ENCODE measurements around the gene ADGRF3. TPM values are rescaled to one million over a fixed set of nuclear protein-coding genes. Genes with fewer than 3 reads are reported as not detected.

The ADGRF3 gene
- total RNA-seq, 1 donor from 2014 or later: not detected

DNA sequence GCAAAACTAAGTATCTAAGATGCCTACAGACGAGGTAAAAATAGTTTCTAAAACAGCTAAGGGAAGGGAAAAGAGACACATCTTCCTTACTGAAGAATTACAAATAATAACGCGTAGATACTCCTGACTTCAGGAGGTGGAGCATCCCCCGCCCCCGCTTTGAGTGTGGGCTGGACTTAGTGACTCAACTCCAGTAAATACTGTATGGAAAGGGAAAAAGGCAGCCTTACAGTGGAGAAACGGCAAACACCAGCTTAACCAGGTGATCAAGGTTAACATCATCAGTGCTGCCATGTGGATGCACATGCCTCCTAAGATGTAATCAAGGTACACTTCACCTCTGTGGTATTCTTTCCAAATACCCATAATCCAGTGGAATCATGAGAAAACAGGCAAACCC is 53.9 kb downstream of the ADGRF3 start:
- H3K27me3 ChIP-seq (ENCODE audit: control insufficient read depth in 3 of 3, insufficient read depth in 3 of 3, low read length in 3 of 3): no peaks in the 10 kb centered on the region
- H3K4me3 ChIP-seq (ENCODE audit: low read length in 3 of 3): no peak overlapping the region
- no peak overlapping the region for H3K27ac ChIP-seq (ENCODE audit: low read depth, low read length)
- H3K4me1 ChIP-seq (ENCODE audit: control insufficient read depth in 3 of 3, insufficient read depth in 3 of 3, low read length in 3 of 3): no peaks in the 10 kb centered on the region
- peaks cover 5 to 17% (median 10%) of the 10 kb centered on the region in 3 donors for H3K36me3 ChIP-seq (ENCODE audit: control insufficient read depth in 3 of 3, insufficient read depth in 3 of 3, low read length in 3 of 3)
- H3K9ac ChIP-seq (ENCODE audit: low read depth in 1 of 3, low read length in 3 of 3): no peak overlapping the region
- H3K9me3 ChIP-seq (ENCODE audit: control insufficient read depth in 3 of 3, low read length in 3 of 3): no peaks in the 10 kb centered on the region

DNA sequence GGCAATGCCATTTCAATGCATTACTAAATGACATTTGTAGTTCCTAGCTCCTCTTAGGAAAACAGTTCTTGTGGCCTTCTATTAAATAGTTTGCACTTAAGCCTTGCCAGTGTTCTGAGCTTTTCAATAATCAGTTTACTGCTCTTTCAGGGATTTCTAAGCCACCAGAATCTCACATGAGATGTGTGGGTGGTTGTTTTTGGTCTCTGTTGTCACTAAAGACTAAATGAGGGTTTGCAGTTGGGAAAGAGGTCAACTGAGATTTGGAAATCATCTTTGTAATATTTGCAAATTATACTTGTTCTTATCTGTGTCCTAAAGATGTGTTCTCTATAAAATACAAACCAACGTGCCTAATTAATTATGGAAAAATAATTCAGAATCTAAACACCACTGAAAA is 56.6 kb downstream of the ADGRF3 start:
- Histone ChIP-seq H3K27me3 (ENCODE audit: control insufficient read depth in 3 of 3, insufficient read depth in 3 of 3, low read length in 3 of 3) (no peaks in the 10 kb centered on the region), H3K4me1 (ENCODE audit: control insufficient read depth in 3 of 3, insufficient read depth in 3 of 3, low read length in 3 of 3) (no peaks in the 10 kb centered on the region), H3K36me3 (ENCODE audit: control insufficient read depth in 3 of 3, insufficient read depth in 3 of 3, low read length in 3 of 3) (peaks cover 14 to 32% (median 27%) of the 10 kb centered on the region in 3 donors), H3K9me3 (ENCODE audit: control insufficient read depth in 3 of 3, low read length in 3 of 3) (no peaks in the 10 kb centered on the region), H3K4me3 (ENCODE audit: low read length in 3 of 3) (no peak overlapping the region), H3K9ac (ENCODE audit: low read depth in 1 of 3, low read length in 3 of 3) (no peak overlapping the region), H3K27ac (ENCODE audit: low read depth, low read length) (no peak overlapping the region)

- Histone ChIP-seq H3K27me3 (ENCODE audit: control insufficient read depth in 3 of 3, insufficient read depth in 3 of 3, low read length in 3 of 3) (no peaks in the 10 kb centered on the region), H3K9me3 (ENCODE audit: control insufficient read depth in 3 of 3, low read length in 3 of 3) (no peaks in the 10 kb centered on the region), H3K4me1 (ENCODE audit: control insufficient read depth in 3 of 3, insufficient read depth in 3 of 3, low read length in 3 of 3) (no peaks in the 10 kb centered on the region), H3K36me3 (ENCODE audit: control insufficient read depth in 3 of 3, insufficient read depth in 3 of 3, low read length in 3 of 3) (peaks cover 36 to 62% (median 57%) of the 10 kb centered on the region in 3 donors), H3K27ac (ENCODE audit: low read depth, low read length) (no peak overlapping the region), H3K9ac (ENCODE audit: low read depth in 1 of 3, low read length in 3 of 3) (no peak overlapping the region), H3K4me3 (ENCODE audit: low read length in 3 of 3) (no peak overlapping the region)
These were observed 60.7 kb downstream of the ADGRF3 start for GRCh38 chr2:26285931-26286330.

DNA sequence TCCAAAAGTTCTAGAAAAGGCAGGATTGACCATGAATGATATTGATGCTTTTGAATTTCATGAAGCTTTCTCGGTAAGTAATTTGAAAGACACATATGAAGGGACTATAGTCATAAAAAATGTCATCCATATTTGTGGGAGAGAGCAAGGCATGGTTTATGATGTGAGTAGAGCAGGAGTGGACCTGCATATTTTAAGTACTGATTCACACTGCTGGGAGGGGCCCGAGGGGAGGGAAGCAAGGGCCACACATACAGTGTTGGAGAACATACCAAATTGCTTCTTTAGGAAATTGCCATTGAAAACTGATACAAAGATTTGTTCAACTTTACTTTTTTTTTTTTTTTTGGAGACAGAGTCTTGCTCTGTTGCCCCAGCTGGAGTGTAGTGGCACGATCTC is 62.5 kb downstream of the ADGRF3 start:
- Histone ChIP-seq H3K27me3 (ENCODE audit: control insufficient read depth in 3 of 3, insufficient read depth in 3 of 3, low read length in 3 of 3) (no peaks in the 10 kb centered on the region), H3K9me3 (ENCODE audit: control insufficient read depth in 3 of 3, low read length in 3 of 3) (no peaks in the 10 kb centered on the region), H3K4me1 (ENCODE audit: control insufficient read depth in 3 of 3, insufficient read depth in 3 of 3, low read length in 3 of 3) (no peaks in the 10 kb centered on the region), H3K36me3 (ENCODE audit: control insufficient read depth in 3 of 3, insufficient read depth in 3 of 3, low read length in 3 of 3) (peaks cover 48 to 72% (median 64%) of the 10 kb centered on the region in 3 donors), H3K27ac (ENCODE audit: low read depth, low read length) (no peak overlapping the region), H3K9ac (ENCODE audit: low read depth in 1 of 3, low read length in 3 of 3) (no peak overlapping the region), H3K4me3 (ENCODE audit: low read length in 3 of 3) (no peak overlapping the region)

GRCh38 chr2:26283606-26284005 is 63.0 kb downstream of the ADGRF3 start:
- Histone ChIP-seq H3K4me1 (ENCODE audit: control insufficient read depth in 3 of 3, insufficient read depth in 3 of 3, low read length in 3 of 3) (no peaks in the 10 kb centered on the region), H3K27ac (ENCODE audit: low read depth, low read length) (no peak overlapping the region), H3K9ac (ENCODE audit: low read depth in 1 of 3, low read length in 3 of 3) (no peak overlapping the region), H3K9me3 (ENCODE audit: control insufficient read depth in 3 of 3, low read length in 3 of 3) (no peaks in the 10 kb centered on the region), H3K27me3 (ENCODE audit: control insufficient read depth in 3 of 3, insufficient read depth in 3 of 3, low read length in 3 of 3) (no peaks in the 10 kb centered on the region), H3K36me3 (ENCODE audit: control insufficient read depth in 3 of 3, insufficient read depth in 3 of 3, low read length in 3 of 3) (peaks cover 53 to 77% (median 69%) of the 10 kb centered on the region in 3 donors), H3K4me3 (ENCODE audit: low read length in 3 of 3) (no peak overlapping the region)

DNA sequence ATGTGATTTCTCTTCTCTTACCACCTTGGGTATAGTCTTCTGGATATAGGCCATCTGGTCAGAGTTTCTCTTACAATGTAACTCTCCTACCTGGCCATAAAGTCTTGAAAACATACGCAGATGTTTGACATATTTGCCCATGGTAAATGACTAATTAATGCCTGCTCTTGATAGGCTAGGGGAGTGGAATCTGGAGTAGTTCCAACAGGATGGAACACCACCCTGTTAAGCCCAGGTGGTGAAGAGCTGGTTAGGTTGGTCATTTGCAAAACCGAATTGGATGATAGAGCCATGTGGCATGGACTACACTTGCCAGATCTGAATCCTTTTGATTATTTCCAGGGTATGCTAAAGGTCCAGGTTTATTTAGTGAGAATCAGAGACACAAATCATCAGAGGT is 65.4 kb downstream of the ADGRF3 start:
- no peak overlapping the region for H3K4me3 ChIP-seq (ENCODE audit: low read length in 3 of 3)
- no peaks in the 10 kb centered on the region for H3K9me3 ChIP-seq (ENCODE audit: control insufficient read depth in 3 of 3, low read length in 3 of 3)
- no peak overlapping the region for H3K9ac ChIP-seq (ENCODE audit: low read depth in 1 of 3, low read length in 3 of 3)
- no peak overlapping the region for H3K27ac ChIP-seq (ENCODE audit: low read depth, low read length)
- peaks cover 56 to 78% (median 71%) of the 10 kb centered on the region in 3 donors for H3K36me3 ChIP-seq (ENCODE audit: control insufficient read depth in 3 of 3, insufficient read depth in 3 of 3, low read length in 3 of 3)
- no peaks in the 10 kb centered on the region for H3K27me3 ChIP-seq (ENCODE audit: control insufficient read depth in 3 of 3, insufficient read depth in 3 of 3, low read length in 3 of 3)
- H3K4me1 ChIP-seq (ENCODE audit: control insufficient read depth in 3 of 3, insufficient read depth in 3 of 3, low read length in 3 of 3): no peaks in the 10 kb centered on the region

DNA sequence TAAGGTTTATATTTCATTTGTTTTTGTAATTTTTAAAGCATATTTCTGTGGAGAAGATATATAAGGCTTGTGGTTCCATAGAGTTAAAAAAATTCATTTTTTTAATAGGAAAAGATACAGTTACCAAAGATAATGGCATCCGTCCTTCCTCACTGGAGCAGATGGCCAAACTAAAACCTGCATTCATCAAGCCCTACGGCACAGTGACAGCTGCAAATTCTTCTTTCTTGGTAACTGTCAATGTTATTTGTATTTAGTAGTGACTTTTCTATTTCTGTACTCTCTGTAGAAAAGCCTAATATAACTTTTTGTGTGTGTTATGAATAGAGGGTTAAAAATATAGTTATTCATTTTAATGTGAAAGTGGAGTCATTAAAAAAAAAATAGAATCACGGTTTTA is 66.7 kb downstream of the ADGRF3 start:
- no peak overlapping the region for H3K4me3 ChIP-seq (ENCODE audit: low read length in 3 of 3)
- H3K9ac ChIP-seq (ENCODE audit: low read depth in 1 of 3, low read length in 3 of 3): no peak overlapping the region
- no peak overlapping the region for H3K27ac ChIP-seq (ENCODE audit: low read depth, low read length)
- H3K36me3 ChIP-seq (ENCODE audit: control insufficient read depth in 3 of 3, insufficient read depth in 3 of 3, low read length in 3 of 3): peaks cover 52 to 76% (median 69%) of the 10 kb centered on the region in 3 donors
- no peaks in the 10 kb centered on the region for H3K27me3 ChIP-seq (ENCODE audit: control insufficient read depth in 3 of 3, insufficient read depth in 3 of 3, low read length in 3 of 3)
- H3K9me3 ChIP-seq (ENCODE audit: control insufficient read depth in 3 of 3, low read length in 3 of 3): no peaks in the 10 kb centered on the region
- H3K4me1 ChIP-seq (ENCODE audit: control insufficient read depth in 3 of 3, insufficient read depth in 3 of 3, low read length in 3 of 3): peaks cover 3 to 8% (median 7%) of the 10 kb centered on the region in 3 donors

GRCh38 chr2:26276484-26277227 is 69.9 kb downstream of the ADGRF3 start:
- Histone ChIP-seq H3K27me3 (ENCODE audit: control insufficient read depth in 3 of 3, insufficient read depth in 3 of 3, low read length in 3 of 3) (no peaks in the 10 kb centered on the region), H3K9me3 (ENCODE audit: control insufficient read depth in 3 of 3, low read length in 3 of 3) (no peaks in the 10 kb centered on the region), H3K36me3 (ENCODE audit: control insufficient read depth in 3 of 3, insufficient read depth in 3 of 3, low read length in 3 of 3) (peaks cover 38 to 53% (median 47%) of the 10 kb centered on the region in 3 donors), H3K4me1 (ENCODE audit: control insufficient read depth in 3 of 3, insufficient read depth in 3 of 3, low read length in 3 of 3) (peaks cover 18 to 26% (median 20%) of the 10 kb centered on the region in 3 donors), H3K4me3 (ENCODE audit: low read length in 3 of 3) (no peak overlapping the region), H3K9ac (ENCODE audit: low read depth in 1 of 3, low read length in 3 of 3) (no peak overlapping the region), H3K27ac (ENCODE audit: low read depth, low read length) (no peak overlapping the region)

- peak overlapping the region in 1 of 3 donors; percentile 30 for H3K9ac ChIP-seq (ENCODE audit: low read depth in 1 of 3, low read length in 3 of 3)
- peak overlapping the region; percentile 64 for H3K27ac ChIP-seq (ENCODE audit: low read depth, low read length)
- H3K4me1 ChIP-seq (ENCODE audit: control insufficient read depth in 3 of 3, insufficient read depth in 3 of 3, low read length in 3 of 3): peaks cover 18 to 26% (median 20%) of the 10 kb centered on the region in 3 donors
- H3K27me3 ChIP-seq (ENCODE audit: control insufficient read depth in 3 of 3, insufficient read depth in 3 of 3, low read length in 3 of 3): no peaks in the 10 kb centered on the region
- peaks cover 19 to 33% (median 28%) of the 10 kb centered on the region in 3 donors for H3K36me3 ChIP-seq (ENCODE audit: control insufficient read depth in 3 of 3, insufficient read depth in 3 of 3, low read length in 3 of 3)
- H3K9me3 ChIP-seq (ENCODE audit: control insufficient read depth in 3 of 3, low read length in 3 of 3): no peaks in the 10 kb centered on the region
- H3K4me3 ChIP-seq (ENCODE audit: low read length in 3 of 3): peak overlapping the region in 1 of 3 donors; percentile 34
These were observed 72.5 kb downstream of the ADGRF3 start for GRCh38 chr2:26274058-26274613.

DNA sequence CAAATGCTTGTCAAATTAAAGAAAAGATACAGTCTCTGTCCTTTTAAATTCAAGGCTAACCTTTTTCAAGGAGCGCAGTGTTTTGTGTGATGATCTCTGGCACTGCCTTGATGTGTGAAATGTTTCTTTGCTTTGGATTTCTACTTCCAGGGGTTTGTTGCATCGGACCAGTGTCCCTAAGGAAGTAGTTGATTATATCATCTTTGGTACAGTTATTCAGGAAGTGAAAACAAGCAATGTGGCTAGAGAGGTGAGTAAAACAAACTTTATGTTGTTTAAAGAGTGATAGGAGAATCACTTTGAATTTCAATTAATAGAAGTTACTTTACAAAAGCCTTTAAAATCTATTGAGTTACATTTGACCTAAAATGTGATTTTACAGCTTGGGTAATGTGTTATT is 73.1 kb downstream of the ADGRF3 start:
- peak overlapping the region; percentile 64 for H3K27ac ChIP-seq (ENCODE audit: low read depth, low read length)
- H3K36me3 ChIP-seq (ENCODE audit: control insufficient read depth in 3 of 3, insufficient read depth in 3 of 3, low read length in 3 of 3): peaks cover 13 to 28% (median 22%) of the 10 kb centered on the region in 3 donors
- H3K27me3 ChIP-seq (ENCODE audit: control insufficient read depth in 3 of 3, insufficient read depth in 3 of 3, low read length in 3 of 3): no peaks in the 10 kb centered on the region
- H3K4me1 ChIP-seq (ENCODE audit: control insufficient read depth in 3 of 3, insufficient read depth in 3 of 3, low read length in 3 of 3): peaks cover 18 to 26% (median 20%) of the 10 kb centered on the region in 3 donors
- H3K9me3 ChIP-seq (ENCODE audit: control insufficient read depth in 3 of 3, low read length in 3 of 3): no peaks in the 10 kb centered on the region
- H3K9ac ChIP-seq (ENCODE audit: low read depth in 1 of 3, low read length in 3 of 3): peak overlapping the region in 1 of 3 donors; percentile 24
- H3K4me3 ChIP-seq (ENCODE audit: low read length in 3 of 3): no peak overlapping the region
